IMR-90 (cell line): ENCODE results near the gene PRKN. TPM values are rescaled to one million over a fixed set of nuclear protein-coding genes. Genes with fewer than 3 reads are reported as not detected.

Source experiments
- ATAC-seq: fragments of 200-7000 bp; cut with Tn5 transposase; 2 replicates; pipeline ENCODE4 v1.9.1; 2020; ENCODE audit warnings: low read depth, mild to moderate bottlenecking, moderate library complexity
- BruUV-seq: library from RNA; stranded (reverse); fragments of 400-500 nt; replicated peaks from 2 replicates; lab custom pipeline; 2021; lab: Mats Ljungman, UMichigan
- CTCF ChIA-PET: fragments of 300-600 bp; formaldehyde crosslinking; extraction: SDS; loops from one replicate; lab custom pipeline; 2021; ENCODE audit warnings: antibody characterized with exemption; lab: Yijun Ruan, JAX
- POLR2A ChIA-PET: fragments of 300-600 bp; sonication (Branson Sonifier 250); formaldehyde crosslinking; loops from one replicate; lab custom pipeline; 2022; ENCODE audit warnings: antibody characterized with exemption; ENCODE audit not compliant: unreplicated experiment; lab: Charles Lee
- DNase-seq: peaks from one replicate; pipeline ENCODE4 v3.0.0; 2013
- H2AFZ ChIP-seq: replicated peaks from 2 replicates; pipeline ENCODE3; 2013; ENCODE audit warnings: low read length, mild to moderate bottlenecking; ENCODE audit not compliant: poor library complexity
- H2AK5ac ChIP-seq: 2 replicates; pipeline ENCODE4 v1.6.1; 2013; ENCODE audit warnings: low read depth, low read length, inconsistent platforms
- H2AK9ac ChIP-seq: replicated peaks from 2 replicates; pipeline ENCODE3; 2013; ENCODE audit warnings: mild to moderate bottlenecking, low read depth, low read length, moderate library complexity; ENCODE audit not compliant: poor library complexity
- H2BK120ac ChIP-seq: 2 replicates; pipeline ENCODE4 v1.6.1; 2013; ENCODE audit warnings: low read depth, low read length, inconsistent platforms
- H2BK15ac ChIP-seq: 3 replicates; pipeline ENCODE4 v1.6.1; 2013; ENCODE audit warnings: low read depth, low read length, inconsistent platforms
- H2BK20ac ChIP-seq: 2 replicates; pipeline ENCODE4 v1.6.1; 2013; ENCODE audit warnings: low read depth, mild to moderate bottlenecking, inconsistent platforms, low read length, moderate library complexity
- H2BK5ac ChIP-seq: 2 replicates; pipeline ENCODE4 v1.6.1; 2013; ENCODE audit warnings: mild to moderate bottlenecking, low read depth, low read length, inconsistent platforms; ENCODE audit not compliant: poor library complexity, severe bottlenecking
- H3K14ac ChIP-seq: replicated peaks from 2 replicates; pipeline ENCODE4 v1.6.1; 2013; ENCODE audit warnings: low read depth, low read length, inconsistent platforms
- H3K18ac ChIP-seq: 2 replicates; pipeline ENCODE4 v1.6.1; 2013; ENCODE audit warnings: low read depth, low read length, control low read depth
- H3K23ac ChIP-seq: 2 replicates; pipeline ENCODE4 v1.6.1; 2013; ENCODE audit warnings: low read depth, low read length, inconsistent platforms
- H3K27ac ChIP-seq: 2 replicates; pipeline ENCODE4 v1.5.1; 2013; ENCODE audit warnings: mild to moderate bottlenecking, control low read depth, low read length; ENCODE audit not compliant: insufficient read depth
- H3K27me3 ChIP-seq: 2 replicates; pipeline ENCODE4 v1.6.1; 2013; ENCODE audit warnings: low read length; ENCODE audit not compliant: control insufficient read depth, insufficient read depth
- H3K36me3 ChIP-seq: 2 replicates; pipeline ENCODE4 v1.6.1; 2013; ENCODE audit warnings: low read length, mixed read lengths; ENCODE audit not compliant: control insufficient read depth, insufficient read depth
- H3K4ac ChIP-seq: 2 replicates; pipeline ENCODE4 v1.6.1; 2013; ENCODE audit warnings: low read depth, low read length, inconsistent platforms
- H3K4me1 ChIP-seq: 2 replicates; pipeline ENCODE4 v1.6.1; 2013; ENCODE audit warnings: low read length, mixed read lengths; ENCODE audit not compliant: control insufficient read depth, insufficient read depth
- H3K4me2 ChIP-seq: 2 replicates; pipeline ENCODE4 v1.6.1; 2013; ENCODE audit warnings: low read depth, mild to moderate bottlenecking, control low read depth, low read length, moderate library complexity
- H3K4me3 ChIP-seq: 2 replicates; pipeline ENCODE4 v1.5.1; 2013; ENCODE audit warnings: low read depth, mild to moderate bottlenecking, control low read depth, low read length, moderate library complexity; ENCODE audit not compliant: insufficient read depth
- H3K56ac ChIP-seq: 2 replicates; pipeline ENCODE4 v1.6.1; 2013; ENCODE audit warnings: low read length, inconsistent platforms; ENCODE audit not compliant: insufficient read depth; ENCODE audit errors: extremely low read depth
- H3K79me1 ChIP-seq, 2 experiments: 2 replicates each; pipeline ENCODE4 v1.6.1; 2013; ENCODE audit warnings: low read length in 2 of 2, inconsistent platforms in 1 of 2, low read depth in 1 of 2
- H3K9ac ChIP-seq: 2 replicates; pipeline ENCODE4 v1.6.1; 2013; ENCODE audit warnings: low read depth, low read length, control low read depth
- H3K9me1 ChIP-seq: 2 replicates; pipeline ENCODE4 v1.6.1; 2013; ENCODE audit warnings: low read length, inconsistent platforms; ENCODE audit not compliant: insufficient read depth
- H3K9me3 ChIP-seq: 2 replicates; pipeline ENCODE4 v1.6.1; 2013; ENCODE audit warnings: low read length; ENCODE audit not compliant: control insufficient read depth, insufficient read depth
- H4K20me1 ChIP-seq: 2 replicates; pipeline ENCODE4 v1.6.1; 2013; ENCODE audit warnings: low read length, inconsistent platforms; ENCODE audit not compliant: insufficient read depth
- H4K5ac ChIP-seq: 2 replicates; pipeline ENCODE4 v1.6.1; 2013; ENCODE audit warnings: mild to moderate bottlenecking, low read depth, low read length, control low read depth
- H4K8ac ChIP-seq, 2 experiments: 2 replicates each; pipeline ENCODE4 v1.6.1; 2013; ENCODE audit warnings: low read depth in 2 of 2, low read length in 2 of 2, control low read depth in 1 of 2, inconsistent platforms in 1 of 2
- H4K91ac ChIP-seq: 2 replicates; pipeline ENCODE4 v1.6.1; 2013; ENCODE audit warnings: low read depth, low read length, inconsistent platforms; ENCODE audit not compliant: insufficient read depth
- CEBPB ChIP-seq: IDR thresholded peaks from 2 replicates; pipeline ENCODE4 v1.6.1; 2012; ENCODE audit warnings: low read depth, low read length, improper control_type of control experiment
- CHD1 ChIP-seq: IDR thresholded peaks from 2 replicates; pipeline ENCODE4 v1.6.1; 2012; ENCODE audit warnings: low read depth, low read length, improper control_type of control experiment
- MAZ ChIP-seq: IDR thresholded peaks from 2 replicates; pipeline ENCODE4 v1.6.1; 2012; ENCODE audit warnings: low read depth, mild to moderate bottlenecking, low read length, improper control_type of control experiment, moderate library complexity, borderline replicate concordance
- RAD21 ChIP-seq: IDR thresholded peaks from 2 replicates; pipeline ENCODE4 v1.6.1; 2012; ENCODE audit warnings: low read length, improper control_type of control experiment
- RCOR1 ChIP-seq: IDR thresholded peaks from 2 replicates; pipeline ENCODE4 v1.6.1; 2012; ENCODE audit warnings: mild to moderate bottlenecking, low read length, improper control_type of control experiment; ENCODE audit not compliant: insufficient replicate concordance
- WGBS, 2 experiments: methylation state at CpG; one replicate each; pipeline versions ENCODE4 v1.1.5 to v1.1.7; 2013; ENCODE audit warnings: missing lambda C conversion rate in 2 of 2; ENCODE audit not compliant: insufficient read length in 1 of 2; ENCODE audit errors: extremely low coverage in 2 of 2; 5-methylcytosine and 5-hydroxymethylcytosine counted together
- dilution Hi-C: fragments of 300-500 bp; cut with HindIII; formaldehyde crosslinking; loops from one replicate; pipeline ENCODE4 v1.14.3; 2018; ENCODE audit warnings: low sequenced_read_pairs; ENCODE audit not compliant: unreplicated experiment
- in situ Hi-C: fragments of 300-500 bp; cut with MboI; formaldehyde crosslinking; loops from 3 replicates; pipeline ENCODE4 v1.14.3; 2019; ENCODE audit warnings: low sequenced_read_pairs, inconsistent platforms, mixed read lengths
- intact Hi-C: fragments of 100-400 bp; cut with micrococcal nuclease; formaldehyde crosslinking; loops from 2 replicates; pipeline ENCODE4 v1.10.0; 2022
- polyA plus RNA-seq, 3 experiments: library from polyadenylated mRNA; depleted of rRNA; stranded (reverse); fragments of >200 nt; gene quantifications; 2 replicates each; pipeline ENCODE4 v1.2.3, GENCODE V29; 2012; ENCODE audit warnings: low replicate concordance in 1 of 3
- total RNA-seq: library from RNA; depleted of rRNA; stranded (reverse); fragments of >200 nt; gene quantifications from 2 replicates; pipeline ENCODE4 v1.2.3, GENCODE V29; 2012
- TF ChIP-seq, protein P1 (sequence below): conservative IDR thresholded peaks from 2 replicates; pipeline ENCODE4 v1.5.1; 2012; ENCODE audit warnings: mild to moderate bottlenecking, low read depth, low read length, improper control_type of control experiment

Gene PRKN
- total and polyA plus RNA-seq, 2 of the 4 experiments (the other 2 are of a cell fraction): 0.15 to 0.18 TPM

DNA sequence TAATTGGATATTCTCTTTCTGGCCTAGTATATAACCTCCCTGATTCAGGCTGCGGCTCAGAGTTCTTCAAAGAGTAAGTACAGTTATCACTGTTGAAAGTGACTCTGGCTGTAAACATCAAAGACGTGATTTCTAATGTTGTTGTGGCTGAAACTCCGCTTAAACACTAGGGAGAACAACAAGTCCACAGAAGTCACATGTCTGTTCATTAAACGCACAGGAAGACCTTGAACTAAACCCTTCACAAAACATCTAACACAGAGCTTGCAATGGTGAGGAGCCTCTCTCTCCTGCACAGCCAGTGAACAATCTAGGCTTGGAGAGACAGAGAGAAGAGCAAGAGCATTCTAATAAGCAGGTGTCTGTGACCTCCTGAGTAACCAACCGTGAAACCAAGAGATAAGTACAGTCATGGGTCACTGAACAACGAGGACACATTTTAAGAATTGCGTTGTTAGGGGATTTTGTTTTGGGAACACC, 249.3 kb downstream of the PRKN start:
- CTCF ChIA-PET: no interaction called here
- dilution Hi-C loops (no loop called here), intact Hi-C loops (no loop called here), in situ Hi-C loops (no loop called here)
- no peak for DNase-seq
- Histone ChIP-seq H3K18ac (no peak overlapping the region), H3K36me3 (no peaks in the 10 kb centered on the region), H3K14ac (no peak overlapping the region), H3K27ac (no peak overlapping the region), H3K79me1 (no peaks in the 10 kb centered on the region), H2BK5ac (no peak overlapping the region), H3K4me1 (no peaks in the 10 kb centered on the region), H4K20me1 (no peaks in the 10 kb centered on the region), H3K9me3 (peaks cover 18% of the 10 kb centered on the region), H3K4ac (no peak overlapping the region), H2BK20ac (no peak overlapping the region), H4K8ac (no peak overlapping the region), H3K4me3 (no peak overlapping the region), H2AFZ (no peak overlapping the region), H3K4me2 (no peak overlapping the region), H3K56ac (no peak overlapping the region), H4K5ac (no peak overlapping the region), H3K23ac (no peak overlapping the region), H2AK5ac (no peak overlapping the region), H4K91ac (no peak overlapping the region), H3K9me1 (no peaks in the 10 kb centered on the region), H2BK15ac (no peak overlapping the region), H3K27me3 (no peaks in the 10 kb centered on the region), H2BK120ac (no peak overlapping the region), H3K9ac (no peak overlapping the region), H2AK9ac (no peak overlapping the region)
- BruUV-seq: no TSS peak
- TF ChIP-seq RAD21: no peak
- TF ChIP-seq, protein P1, sequence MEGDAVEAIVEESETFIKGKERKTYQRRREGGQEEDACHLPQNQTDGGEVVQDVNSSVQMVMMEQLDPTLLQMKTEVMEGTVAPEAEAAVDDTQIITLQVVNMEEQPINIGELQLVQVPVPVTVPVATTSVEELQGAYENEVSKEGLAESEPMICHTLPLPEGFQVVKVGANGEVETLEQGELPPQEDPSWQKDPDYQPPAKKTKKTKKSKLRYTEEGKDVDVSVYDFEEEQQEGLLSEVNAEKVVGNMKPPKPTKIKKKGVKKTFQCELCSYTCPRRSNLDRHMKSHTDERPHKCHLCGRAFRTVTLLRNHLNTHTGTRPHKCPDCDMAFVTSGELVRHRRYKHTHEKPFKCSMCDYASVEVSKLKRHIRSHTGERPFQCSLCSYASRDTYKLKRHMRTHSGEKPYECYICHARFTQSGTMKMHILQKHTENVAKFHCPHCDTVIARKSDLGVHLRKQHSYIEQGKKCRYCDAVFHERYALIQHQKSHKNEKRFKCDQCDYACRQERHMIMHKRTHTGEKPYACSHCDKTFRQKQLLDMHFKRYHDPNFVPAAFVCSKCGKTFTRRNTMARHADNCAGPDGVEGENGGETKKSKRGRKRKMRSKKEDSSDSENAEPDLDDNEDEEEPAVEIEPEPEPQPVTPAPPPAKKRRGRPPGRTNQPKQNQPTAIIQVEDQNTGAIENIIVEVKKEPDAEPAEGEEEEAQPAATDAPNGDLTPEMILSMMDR: no peak
- TF ChIP-seq CEBPB: no peak
- TF ChIP-seq RCOR1: no peak
- no peak for TF ChIP-seq CHD1
- TF ChIP-seq MAZ: no peak
- POLR2A ChIA-PET: no interaction called here
- ATAC-seq: no peak
- no CpG with 5 or more reads among the region's 7 CpGs for WGBS, 2 experiments
